GM23338 (cell line): Measurements from ENCODE around the gene PGRMC2. TPM values are rescaled to one million over a fixed set of nuclear protein-coding genes. Genes with fewer than 3 reads are reported as not detected.

Source experiments
- ATAC-seq: fragments of 200-7000 bp; cut with Tn5 transposase; 3 replicates; pipeline ENCODE4 v1.9.1; 2020
- DNase-seq: peaks from one replicate; pipeline ENCODE4 v3.0.0-alpha.2; 2015; ENCODE audit warnings: low spot score
- H2AFZ ChIP-seq: fragments of 200-600 bp; sonication (generic); 2 replicates; pipeline ENCODE4 v1.8.0; 2016; ENCODE audit warnings: antibody characterized with exemption, mild to moderate bottlenecking, moderate library complexity
- H3F3A ChIP-seq: fragments of 200-600 bp; sonication (generic); replicated peaks from 2 replicates; pipeline ENCODE4 v1.8.0; 2017; ENCODE audit warnings: antibody characterized with exemption, mixed run types, low read depth
- H3K27ac ChIP-seq: fragments of 200-600 bp; sonication (generic); 2 replicates; pipeline ENCODE4 v1.6.1; 2016; ENCODE audit warnings: low read depth
- H3K27me3 ChIP-seq: fragments of 200-600 bp; sonication (generic); 2 replicates; pipeline ENCODE4 v1.8.0; 2016; ENCODE audit warnings: mild to moderate bottlenecking, mixed run types, moderate library complexity; ENCODE audit not compliant: insufficient read depth
- H3K36me3 ChIP-seq: fragments of 200-600 bp; sonication (generic); 2 replicates; pipeline ENCODE4 v1.8.0; 2016; ENCODE audit warnings: mild to moderate bottlenecking; ENCODE audit not compliant: insufficient read depth
- H3K4me1 ChIP-seq: fragments of 200-600 bp; sonication (generic); 2 replicates; pipeline ENCODE4 v1.8.0; 2016; ENCODE audit warnings: mild to moderate bottlenecking, moderate library complexity; ENCODE audit not compliant: insufficient read depth
- H3K4me2 ChIP-seq: fragments of 200-600 bp; sonication (generic); 2 replicates; pipeline ENCODE4 v1.7.1; 2017; ENCODE audit warnings: mixed run types
- H3K4me3 ChIP-seq: fragments of 200-600 bp; sonication (generic); 2 replicates; pipeline ENCODE4 v1.6.1; 2016; ENCODE audit warnings: mixed run types
- H3K79me2 ChIP-seq: fragments of 200-600 bp; sonication (generic); replicated peaks from 2 replicates; pipeline ENCODE4 v1.8.0; 2017; ENCODE audit warnings: mild to moderate bottlenecking; ENCODE audit not compliant: insufficient read depth
- H3K9me2 ChIP-seq: fragments of 200-600 bp; sonication (generic); 2 replicates; pipeline ENCODE4 v1.8.0; 2017; ENCODE audit not compliant: insufficient read depth
- H4K20me1 ChIP-seq: fragments of 200-600 bp; sonication (generic); replicated peaks from 2 replicates; pipeline ENCODE4 v1.8.0; 2017; ENCODE audit warnings: mild to moderate bottlenecking; ENCODE audit not compliant: insufficient read depth
- H3K27ac Mint-ChIP-seq: 2 replicates; pipeline ENCODE4 v1.8.0; 2020; ENCODE audit warnings: inconsistent platforms, mild to moderate bottlenecking, moderate library complexity, mixed read lengths
- H3K27me3 Mint-ChIP-seq: 3 replicates; pipeline ENCODE4 v1.8.0; 2022; ENCODE audit warnings: low read depth, mild to moderate bottlenecking, moderate library complexity, mixed read lengths, inconsistent platforms; ENCODE audit not compliant: insufficient read depth, poor library complexity
- H3K36me3 Mint-ChIP-seq: 3 replicates; pipeline ENCODE4 v1.8.0; 2021; ENCODE audit warnings: low read depth, mild to moderate bottlenecking, inconsistent platforms, moderate library complexity, mixed read lengths
- H3K4me1 Mint-ChIP-seq: 3 replicates; pipeline ENCODE4 v1.8.0; 2020; ENCODE audit warnings: mild to moderate bottlenecking, inconsistent platforms, mixed read lengths
- H3K4me3 Mint-ChIP-seq: 3 replicates; pipeline ENCODE4 v1.8.0; 2021; ENCODE audit warnings: moderate library complexity, mild to moderate bottlenecking, inconsistent platforms, mixed read lengths
- H3K9me3 Mint-ChIP-seq: 3 replicates; pipeline ENCODE4 v1.8.0; 2020; ENCODE audit warnings: moderate library complexity, mild to moderate bottlenecking, inconsistent platforms, mixed read lengths
- CREB1 ChIP-seq: fragments of 250-450 bp; sonication (Bioruptor Pico); IDR thresholded peaks from 2 replicates; pipeline ENCODE4 v1.5.0; 2020; ENCODE audit warnings: low read depth, mild to moderate bottlenecking, moderate library complexity
- EZH2 ChIP-seq: fragments of 200-600 bp; sonication (generic); IDR thresholded peaks from one replicate; pipeline ENCODE4 v1.8.0; 2017; ENCODE audit warnings: antibody characterized with exemption, mild to moderate bottlenecking, low read depth; ENCODE audit not compliant: unreplicated experiment
- EZH2phosphoT487 ChIP-seq: fragments of 200-600 bp; sonication (generic); IDR thresholded peaks from one replicate; pipeline ENCODE4 v1.8.1; 2018; ENCODE audit warnings: antibody characterized with exemption; ENCODE audit not compliant: unreplicated experiment
- JUNB ChIP-seq: IDR thresholded peaks from one replicate; pipeline ENCODE4 v1.6.1; 2016; ENCODE audit warnings: antibody characterized with exemption; ENCODE audit not compliant: unreplicated experiment
- NANOG ChIP-seq: IDR thresholded peaks from 2 replicates; pipeline ENCODE4 v1.6.1; 2016; ENCODE audit warnings: antibody characterized with exemption, borderline replicate concordance
- POLR2AphosphoS5 ChIP-seq: IDR thresholded peaks from 2 replicates; pipeline ENCODE4 v1.6.1; 2016; ENCODE audit warnings: antibody characterized with exemption, low read depth
- STAT1 ChIP-seq: IDR thresholded peaks from one replicate; pipeline ENCODE4 v1.6.1; 2016; ENCODE audit warnings: antibody characterized with exemption; ENCODE audit not compliant: unreplicated experiment
- ZNF114 ChIP-seq: fragments of 250-450 bp; sonication (Bioruptor Pico); IDR thresholded peaks from 2 replicates; pipeline ENCODE4 v1.5.0; 2020; ENCODE audit warnings: mild to moderate bottlenecking, moderate library complexity
- ZNF331 ChIP-seq: fragments of 250-450 bp; sonication (Bioruptor Pico); IDR thresholded peaks from 2 replicates; pipeline ENCODE4 v1.5.0; 2020; ENCODE audit warnings: low read depth, mild to moderate bottlenecking, moderate library complexity
- polyA plus RNA-seq: library from polyadenylated mRNA; unstranded; fragments of >200 nt; fragmentation: Nextera tagmentation; extraction: Ambion mirVana; gene quantifications from 2 replicates; pipeline ENCODE4 v1.2.1, GENCODE V29; 2016
- total RNA-seq: library from RNA; depleted of rRNA; stranded (reverse); fragments of >200 nt; shearing (Covaris generic); gene quantifications from 2 replicates; pipeline ENCODE4 v1.2.3, GENCODE V29; 2014
- TF ChIP-seq, protein P1 (sequence below): IDR thresholded peaks from one replicate; pipeline ENCODE4 v1.6.1; 2018; ENCODE audit warnings: antibody characterized with exemption; ENCODE audit not compliant: unreplicated experiment
- TF ChIP-seq, protein P2 (sequence below), 2 experiments: fragments of 200-600 bp in 1 of 2; sonication (generic) in 1 of 2; conservative IDR thresholded peaks; 2 replicates each; pipeline versions ENCODE4 v1.5.1 to v1.6.1; 2016 to 2017; ENCODE audit warnings: antibody characterized with exemption in 2 of 2, low read depth in 2 of 2, mild to moderate bottlenecking in 2 of 2, moderate library complexity in 1 of 2
- TF ChIP-seq, protein P3 (sequence below): IDR thresholded peaks from 2 replicates; pipeline ENCODE4 v1.6.1; 2016; ENCODE audit warnings: antibody characterized with exemption
- TF ChIP-seq, protein P4 (sequence below): fragments of 250-450 bp; sonication (Bioruptor Pico); IDR thresholded peaks from 2 replicates; pipeline ENCODE4 v1.5.0; 2020; ENCODE audit warnings: mild to moderate bottlenecking, moderate library complexity

The PGRMC2 gene
- total and polyA plus RNA-seq, 2 experiments from 2014 or later: 40.2 to 61.9 TPM

DNA sequence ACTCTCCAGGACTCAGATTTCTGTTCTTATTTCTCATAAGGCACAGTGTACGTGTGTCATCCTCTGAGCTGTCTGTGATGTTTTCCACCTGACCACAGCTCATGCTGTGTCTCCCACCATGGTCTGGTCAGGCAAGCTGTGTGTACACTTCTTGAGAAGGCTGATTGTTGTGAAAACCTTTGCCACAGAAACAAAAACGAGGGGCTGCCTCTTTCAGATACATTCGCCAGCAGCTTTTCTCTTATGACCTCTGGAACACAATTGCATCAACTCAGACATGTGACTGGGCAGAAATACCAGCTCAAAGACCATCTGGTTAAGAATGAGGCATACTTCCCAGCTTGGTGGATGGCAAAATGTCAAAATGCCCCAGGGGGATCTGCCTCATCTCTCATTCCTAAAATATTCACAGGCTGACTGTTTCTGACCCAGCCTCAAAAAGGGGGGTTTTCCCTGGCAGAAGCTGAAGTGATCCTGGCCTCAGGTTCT, 46.1 kb downstream of the PGRMC2 start:
- Mint-ChIP-seq H3K4me1 (no peaks in the 10 kb centered on the region; the same call in 2 of the 3 replicates), H3K9me3 (peaks cover 24% of the 10 kb centered on the region), H3K4me3 (no peak overlapping the region), H3K27ac (no peak overlapping the region), H3K27me3 (peaks cover 2% of the 10 kb centered on the region), H3K36me3 (peaks cover 14% of the 10 kb centered on the region)
- no peak for ATAC-seq
- H3K9me2 ChIP-seq: peaks cover 13% of the 10 kb centered on the region; the same call in 1 of the 2 replicates
- H4K20me1 ChIP-seq: no peaks in the 10 kb centered on the region
- H3K4me2 ChIP-seq: no peak overlapping the region
- H3K4me3 ChIP-seq: no peak overlapping the region
- no peaks in the 10 kb centered on the region for H3F3A ChIP-seq
- DNase-seq: no peak
- H3K4me1 ChIP-seq: no peaks in the 10 kb centered on the region
- H2AFZ ChIP-seq: 0 out of 2 replicates have a peak overlapping the region, but pooled peaks have one; percentile 32
- H3K79me2 ChIP-seq: no peaks in the 10 kb centered on the region
- H3K36me3 ChIP-seq: no peaks in the 10 kb centered on the region
- H3K27ac ChIP-seq: no peak overlapping the region
- no peaks in the 10 kb centered on the region for H3K27me3 ChIP-seq
- TF ChIP-seq, protein P1, sequence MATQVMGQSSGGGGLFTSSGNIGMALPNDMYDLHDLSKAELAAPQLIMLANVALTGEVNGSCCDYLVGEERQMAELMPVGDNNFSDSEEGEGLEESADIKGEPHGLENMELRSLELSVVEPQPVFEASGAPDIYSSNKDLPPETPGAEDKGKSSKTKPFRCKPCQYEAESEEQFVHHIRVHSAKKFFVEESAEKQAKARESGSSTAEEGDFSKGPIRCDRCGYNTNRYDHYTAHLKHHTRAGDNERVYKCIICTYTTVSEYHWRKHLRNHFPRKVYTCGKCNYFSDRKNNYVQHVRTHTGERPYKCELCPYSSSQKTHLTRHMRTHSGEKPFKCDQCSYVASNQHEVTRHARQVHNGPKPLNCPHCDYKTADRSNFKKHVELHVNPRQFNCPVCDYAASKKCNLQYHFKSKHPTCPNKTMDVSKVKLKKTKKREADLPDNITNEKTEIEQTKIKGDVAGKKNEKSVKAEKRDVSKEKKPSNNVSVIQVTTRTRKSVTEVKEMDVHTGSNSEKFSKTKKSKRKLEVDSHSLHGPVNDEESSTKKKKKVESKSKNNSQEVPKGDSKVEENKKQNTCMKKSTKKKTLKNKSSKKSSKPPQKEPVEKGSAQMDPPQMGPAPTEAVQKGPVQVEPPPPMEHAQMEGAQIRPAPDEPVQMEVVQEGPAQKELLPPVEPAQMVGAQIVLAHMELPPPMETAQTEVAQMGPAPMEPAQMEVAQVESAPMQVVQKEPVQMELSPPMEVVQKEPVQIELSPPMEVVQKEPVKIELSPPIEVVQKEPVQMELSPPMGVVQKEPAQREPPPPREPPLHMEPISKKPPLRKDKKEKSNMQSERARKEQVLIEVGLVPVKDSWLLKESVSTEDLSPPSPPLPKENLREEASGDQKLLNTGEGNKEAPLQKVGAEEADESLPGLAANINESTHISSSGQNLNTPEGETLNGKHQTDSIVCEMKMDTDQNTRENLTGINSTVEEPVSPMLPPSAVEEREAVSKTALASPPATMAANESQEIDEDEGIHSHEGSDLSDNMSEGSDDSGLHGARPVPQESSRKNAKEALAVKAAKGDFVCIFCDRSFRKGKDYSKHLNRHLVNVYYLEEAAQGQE: no peak
- TF ChIP-seq ZNF114 (CRISPR knock-in tag) (no peak), JUNB (no peak), ZNF331 (CRISPR knock-in tag) (no peak), POLR2AphosphoS5 (no peak), EZH2phosphoT487 (no peak), EZH2 (no peak), CREB1 (CRISPR knock-in tag) (no peak), NANOG (no peak), STAT1 (no peak)
- TF ChIP-seq, protein P2, sequence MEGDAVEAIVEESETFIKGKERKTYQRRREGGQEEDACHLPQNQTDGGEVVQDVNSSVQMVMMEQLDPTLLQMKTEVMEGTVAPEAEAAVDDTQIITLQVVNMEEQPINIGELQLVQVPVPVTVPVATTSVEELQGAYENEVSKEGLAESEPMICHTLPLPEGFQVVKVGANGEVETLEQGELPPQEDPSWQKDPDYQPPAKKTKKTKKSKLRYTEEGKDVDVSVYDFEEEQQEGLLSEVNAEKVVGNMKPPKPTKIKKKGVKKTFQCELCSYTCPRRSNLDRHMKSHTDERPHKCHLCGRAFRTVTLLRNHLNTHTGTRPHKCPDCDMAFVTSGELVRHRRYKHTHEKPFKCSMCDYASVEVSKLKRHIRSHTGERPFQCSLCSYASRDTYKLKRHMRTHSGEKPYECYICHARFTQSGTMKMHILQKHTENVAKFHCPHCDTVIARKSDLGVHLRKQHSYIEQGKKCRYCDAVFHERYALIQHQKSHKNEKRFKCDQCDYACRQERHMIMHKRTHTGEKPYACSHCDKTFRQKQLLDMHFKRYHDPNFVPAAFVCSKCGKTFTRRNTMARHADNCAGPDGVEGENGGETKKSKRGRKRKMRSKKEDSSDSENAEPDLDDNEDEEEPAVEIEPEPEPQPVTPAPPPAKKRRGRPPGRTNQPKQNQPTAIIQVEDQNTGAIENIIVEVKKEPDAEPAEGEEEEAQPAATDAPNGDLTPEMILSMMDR (conservative IDR thresholded peaks at IDR 0.05; ENCODE audit: low read depth in 2 of 2): no peak
- TF ChIP-seq, protein P3, sequence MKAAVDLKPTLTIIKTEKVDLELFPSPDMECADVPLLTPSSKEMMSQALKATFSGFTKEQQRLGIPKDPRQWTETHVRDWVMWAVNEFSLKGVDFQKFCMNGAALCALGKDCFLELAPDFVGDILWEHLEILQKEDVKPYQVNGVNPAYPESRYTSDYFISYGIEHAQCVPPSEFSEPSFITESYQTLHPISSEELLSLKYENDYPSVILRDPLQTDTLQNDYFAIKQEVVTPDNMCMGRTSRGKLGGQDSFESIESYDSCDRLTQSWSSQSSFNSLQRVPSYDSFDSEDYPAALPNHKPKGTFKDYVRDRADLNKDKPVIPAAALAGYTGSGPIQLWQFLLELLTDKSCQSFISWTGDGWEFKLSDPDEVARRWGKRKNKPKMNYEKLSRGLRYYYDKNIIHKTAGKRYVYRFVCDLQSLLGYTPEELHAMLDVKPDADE: no peak
- TF ChIP-seq, protein P4, sequence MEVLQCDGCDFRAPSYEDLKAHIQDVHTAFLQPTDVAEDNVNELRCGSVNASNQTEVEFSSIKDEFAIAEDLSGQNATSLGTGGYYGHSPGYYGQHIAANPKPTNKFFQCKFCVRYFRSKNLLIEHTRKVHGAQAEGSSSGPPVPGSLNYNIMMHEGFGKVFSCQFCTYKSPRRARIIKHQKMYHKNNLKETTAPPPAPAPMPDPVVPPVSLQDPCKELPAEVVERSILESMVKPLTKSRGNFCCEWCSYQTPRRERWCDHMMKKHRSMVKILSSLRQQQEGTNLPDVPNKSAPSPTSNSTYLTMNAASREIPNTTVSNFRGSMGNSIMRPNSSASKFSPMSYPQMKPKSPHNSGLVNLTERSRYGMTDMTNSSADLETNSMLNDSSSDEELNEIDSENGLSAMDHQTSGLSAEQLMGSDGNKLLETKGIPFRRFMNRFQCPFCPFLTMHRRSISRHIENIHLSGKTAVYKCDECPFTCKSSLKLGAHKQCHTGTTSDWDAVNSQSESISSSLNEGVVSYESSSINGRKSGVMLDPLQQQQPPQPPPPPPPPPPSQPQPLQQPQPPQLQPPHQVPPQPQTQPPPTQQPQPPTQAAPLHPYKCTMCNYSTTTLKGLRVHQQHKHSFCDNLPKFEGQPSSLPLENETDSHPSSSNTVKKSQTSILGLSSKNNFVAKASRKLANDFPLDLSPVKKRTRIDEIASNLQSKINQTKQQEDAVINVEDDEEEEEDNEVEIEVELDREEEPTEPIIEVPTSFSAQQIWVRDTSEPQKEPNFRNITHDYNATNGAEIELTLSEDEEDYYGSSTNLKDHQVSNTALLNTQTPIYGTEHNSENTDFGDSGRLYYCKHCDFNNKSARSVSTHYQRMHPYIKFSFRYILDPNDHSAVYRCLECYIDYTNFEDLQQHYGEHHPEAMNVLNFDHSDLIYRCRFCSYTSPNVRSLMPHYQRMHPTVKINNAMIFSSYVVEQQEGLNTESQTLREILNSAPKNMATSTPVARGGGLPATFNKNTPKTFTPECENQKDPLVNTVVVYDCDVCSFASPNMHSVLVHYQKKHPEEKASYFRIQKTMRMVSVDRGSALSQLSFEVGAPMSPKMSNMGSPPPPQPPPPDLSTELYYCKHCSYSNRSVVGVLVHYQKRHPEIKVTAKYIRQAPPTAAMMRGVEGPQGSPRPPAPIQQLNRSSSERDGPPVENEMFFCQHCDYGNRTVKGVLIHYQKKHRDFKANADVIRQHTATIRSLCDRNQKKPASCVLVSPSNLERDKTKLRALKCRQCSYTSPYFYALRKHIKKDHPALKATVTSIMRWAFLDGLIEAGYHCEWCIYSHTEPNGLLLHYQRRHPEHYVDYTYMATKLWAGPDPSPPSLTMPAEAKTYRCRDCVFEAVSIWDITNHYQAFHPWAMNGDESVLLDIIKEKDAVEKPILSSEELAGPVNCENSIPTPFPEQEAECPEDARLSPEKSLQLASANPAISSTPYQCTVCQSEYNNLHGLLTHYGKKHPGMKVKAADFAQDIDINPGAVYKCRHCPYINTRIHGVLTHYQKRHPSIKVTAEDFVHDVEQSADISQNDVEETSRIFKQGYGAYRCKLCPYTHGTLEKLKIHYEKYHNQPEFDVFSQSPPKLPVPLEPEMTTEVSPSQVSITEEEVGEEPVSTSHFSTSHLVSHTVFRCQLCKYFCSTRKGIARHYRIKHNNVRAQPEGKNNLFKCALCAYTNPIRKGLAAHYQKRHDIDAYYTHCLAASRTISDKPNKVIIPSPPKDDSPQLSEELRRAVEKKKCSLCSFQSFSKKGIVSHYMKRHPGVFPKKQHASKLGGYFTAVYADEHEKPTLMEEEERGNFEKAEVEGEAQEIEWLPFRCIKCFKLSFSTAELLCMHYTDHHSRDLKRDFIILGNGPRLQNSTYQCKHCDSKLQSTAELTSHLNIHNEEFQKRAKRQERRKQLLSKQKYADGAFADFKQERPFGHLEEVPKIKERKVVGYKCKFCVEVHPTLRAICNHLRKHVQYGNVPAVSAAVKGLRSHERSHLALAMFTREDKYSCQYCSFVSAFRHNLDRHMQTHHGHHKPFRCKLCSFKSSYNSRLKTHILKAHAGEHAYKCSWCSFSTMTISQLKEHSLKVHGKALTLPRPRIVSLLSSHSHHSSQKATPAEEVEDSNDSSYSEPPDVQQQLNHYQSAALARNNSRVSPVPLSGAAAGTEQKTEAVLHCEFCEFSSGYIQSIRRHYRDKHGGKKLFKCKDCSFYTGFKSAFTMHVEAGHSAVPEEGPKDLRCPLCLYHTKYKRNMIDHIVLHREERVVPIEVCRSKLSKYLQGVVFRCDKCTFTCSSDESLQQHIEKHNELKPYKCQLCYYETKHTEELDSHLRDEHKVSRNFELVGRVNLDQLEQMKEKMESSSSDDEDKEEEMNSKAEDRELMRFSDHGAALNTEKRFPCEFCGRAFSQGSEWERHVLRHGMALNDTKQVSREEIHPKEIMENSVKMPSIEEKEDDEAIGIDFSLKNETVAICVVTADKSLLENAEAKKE (CRISPR knock-in tag): no peak
